Activated CD8-positive, alpha-beta T cell treated with anti-CD3 and anti-CD28 coated beads for 36 hours (primary cell): ENCODE data around the gene SLC48A1. TPM values are rescaled to one million over a fixed set of nuclear protein-coding genes. Genes with fewer than 3 reads are reported as not detected.

Experiments used
- ATAC-seq: fragments of 200-7000 bp; cut with Tn5 transposase; one replicate; pipeline ENCODE4 v1.10.0; 2021; ENCODE audit warnings: mild to moderate bottlenecking, moderate library complexity
- CTCF ChIA-PET: fragments of 350-600 bp; sonication (Branson Sonifier 250); formaldehyde crosslinking; loops from one replicate; lab custom pipeline; 2021; ENCODE audit warnings: antibody characterized with exemption; lab: Charles Lee
- POLR2A ChIA-PET: fragments of 350-600 bp; sonication (Branson Sonifier 250); formaldehyde crosslinking; loops from one replicate; lab custom pipeline; 2021; ENCODE audit warnings: antibody characterized with exemption; lab: Charles Lee
- DNase-seq: peaks from one replicate; pipeline ENCODE4 v3.0.0-alpha.2; 2020
- H3K27ac Mint-ChIP-seq: one replicate; pipeline ENCODE4 v1.8.0; 2021; ENCODE audit warnings: mild to moderate bottlenecking, mixed read lengths
- H3K27me3 Mint-ChIP-seq: one replicate; pipeline ENCODE4 v1.8.0; 2021; ENCODE audit warnings: mixed read lengths
- H3K36me3 Mint-ChIP-seq: one replicate; pipeline ENCODE4 v1.8.0; 2021; ENCODE audit warnings: low read depth, mixed read lengths
- H3K4me1 Mint-ChIP-seq: one replicate; pipeline ENCODE4 v1.8.0; 2021; ENCODE audit warnings: low read depth, mixed read lengths
- H3K4me3 Mint-ChIP-seq: one replicate; pipeline ENCODE4 v1.8.0; 2021; ENCODE audit warnings: mild to moderate bottlenecking, moderate library complexity, mixed read lengths
- H3K9me3 Mint-ChIP-seq: one replicate; pipeline ENCODE4 v1.8.0; 2021; ENCODE audit warnings: mixed read lengths
- CTCF ChIP-seq: fragments of 200-600 bp; IDR thresholded peaks from one replicate; pipeline ENCODE4 v1.8.0; 2022; ENCODE audit warnings: antibody characterized with exemption, mild to moderate bottlenecking
- intact Hi-C: fragments of 100-400 bp; cut with micrococcal nuclease; formaldehyde crosslinking; loops from one replicate; pipeline ENCODE4 v1.10.0; 2022
- total RNA-seq, 2 experiments: library from RNA; stranded (reverse); gene quantifications; one replicate each; pipeline ENCODE4 v1.2.3, GENCODE V29; 2021

The SLC48A1 gene
- total RNA-seq, 2 experiments from 2014 or later: 8.8 to 10.2 TPM

- intact Hi-C loops: no loop called here
- no peak for TF ChIP-seq CTCF
- Mint-ChIP-seq H3K27ac (no peak overlapping the region), H3K9me3 (no peaks in the 10 kb centered on the region), H3K4me3 (no peak overlapping the region), H3K27me3 (no peaks in the 10 kb centered on the region), H3K4me1 (peaks cover 30% of the 10 kb centered on the region), H3K36me3 (no peaks in the 10 kb centered on the region)
- ChIA-PET POLR2A (interaction anchor here (1.1 to 2.2 kb wide), 6 partner anchors 10 to 62 kb away, joined by 3 to 6 read pairs (median 4); no protein-coding TSS in a partner anchor), CTCF (interaction anchor here (0.8 to 14.5 kb wide), 13 partner anchors 11 to 183 kb away, joined by 3 to 355 read pairs (median 4); partner anchors contain the start of gene SLC48A1)
- no peak for DNase-seq
- ATAC-seq: no peak
These were observed 15.6 kb upstream of the SLC48A1 start for GRCh38 chr12:47757364-47757839.

GRCh38 chr12:47757840-47758583 is 15.0 kb upstream of the SLC48A1 start:
- TF ChIP-seq CTCF: no peak
- peaks cover 30% of the 10 kb centered on the region for H3K4me1 Mint-ChIP-seq
- ChIA-PET POLR2A (interaction anchor here (1.1 to 2.2 kb wide), 8 partner anchors 11 to 117 kb away, joined by 3 to 6 read pairs (median 4); no protein-coding TSS in a partner anchor), CTCF (interaction anchor here (0.8 to 14.5 kb wide), 16 partner anchors 9 to 612 kb away, joined by 3 to 355 read pairs (median 4); partner anchors contain the start of gene SLC48A1)
- peak overlapping the region; percentile 34 for H3K4me3 Mint-ChIP-seq
- H3K9me3 Mint-ChIP-seq: no peaks in the 10 kb centered on the region
- no peak overlapping the region for H3K27ac Mint-ChIP-seq
- ATAC-seq: no peak
- no peaks in the 10 kb centered on the region for H3K27me3 Mint-ChIP-seq
- no peaks in the 10 kb centered on the region for H3K36me3 Mint-ChIP-seq
- intact Hi-C loops: no loop called here
- DNase-seq: no peak

- POLR2A ChIA-PET: interaction anchor here (1.2 to 2.2 kb wide), 5 partner anchors 11 to 116 kb away, joined by 3 to 6 read pairs (median 4); no protein-coding TSS in a partner anchor
- Mint-ChIP-seq H3K36me3 (no peaks in the 10 kb centered on the region), H3K27ac (no peak overlapping the region), H3K4me1 (peaks cover 30% of the 10 kb centered on the region), H3K9me3 (no peaks in the 10 kb centered on the region), H3K4me3 (peak overlapping the region; percentile 34), H3K27me3 (no peaks in the 10 kb centered on the region)
- no peak for TF ChIP-seq CTCF
- no peak for ATAC-seq
- CTCF ChIA-PET: interaction anchor here (0.9 to 14.5 kb wide), 15 partner anchors 10 to 613 kb away, joined by 3 to 355 read pairs (median 4); partner anchors contain the start of gene SLC48A1
- intact Hi-C loops: no loop called here
- no peak for DNase-seq
These were observed 14.5 kb upstream of the SLC48A1 start for GRCh38 chr12:47758584-47758833.

GRCh38 chr12:47758834-47759690 is 14.0 kb upstream of the SLC48A1 start, which contains the start of gene RAPGEF3:
Gene RAPGEF3 (minus strand): TSS chr12:47758880. CDS start chr12:47758556, 324 bp downstream.
- Mint-ChIP-seq H3K4me3 (peak within 1 kb of the TSS; percentile 65), H3K4me1 (peaks cover 30% of the 10 kb centered on the region), H3K36me3 (no peaks in the 10 kb centered on the region), H3K27me3 (no peaks in the 10 kb centered on the region), H3K27ac (no peak within 1 kb of the TSS), H3K9me3 (no peaks in the 10 kb centered on the region)
- ATAC-seq: peak; percentile 65
- intact Hi-C loops: no loop called here
- DNase-seq: peak; percentile 71
- POLR2A ChIA-PET: interaction anchor here (1.2 to 2.2 kb wide), 5 partner anchors 11 to 116 kb away, joined by 3 to 6 read pairs (median 4); no protein-coding TSS in a partner anchor
- CTCF ChIA-PET: interaction anchor here (0.8 to 14.5 kb wide), 16 partner anchors 9 to 614 kb away, joined by 3 to 355 read pairs (median 4); no protein-coding TSS in a partner anchor
- TF ChIP-seq CTCF: peak; percentile 68
